Loucy (cell line): Measurements from ENCODE around the gene NHSL2.

Experiments
- H2AFZ ChIP-seq: fragments of 200-600 bp; sonication (generic); 2 replicates; pipeline ENCODE4 v1.6.0; 2016; ENCODE audit warnings: antibody characterized with exemption, mild to moderate bottlenecking, low read length, moderate library complexity
- H3F3A ChIP-seq: fragments of 200-600 bp; 2 replicates; pipeline ENCODE4 v1.6.0; 2016; ENCODE audit warnings: antibody characterized with exemption, low read depth, mild to moderate bottlenecking
- H3K27me3 ChIP-seq: fragments of 200-600 bp; sonication (generic); 2 replicates; pipeline ENCODE4 v1.6.1; 2014; ENCODE audit warnings: low read length, mild to moderate bottlenecking; ENCODE audit not compliant: insufficient read depth, poor library complexity, severe bottlenecking
- H3K36me3 ChIP-seq: fragments of 200-600 bp; sonication (generic); 2 replicates; pipeline ENCODE4 v1.6.1; 2016; ENCODE audit warnings: low read length; ENCODE audit not compliant: insufficient read depth
- H3K4me1 ChIP-seq: fragments of 200-600 bp; sonication (generic); 2 replicates; pipeline ENCODE4 v1.5.1; 2014; ENCODE audit warnings: low read length, mild to moderate bottlenecking; ENCODE audit not compliant: insufficient read depth, poor library complexity, severe bottlenecking
- H3K4me2 ChIP-seq: fragments of 200-600 bp; sonication (generic); 2 replicates; pipeline ENCODE4 v1.6.0; 2014; ENCODE audit warnings: antibody characterized with exemption, low read length, low read depth, mild to moderate bottlenecking; ENCODE audit not compliant: poor library complexity, severe bottlenecking
- H3K4me3 ChIP-seq: fragments of 200-600 bp; sonication (generic); 2 replicates; pipeline ENCODE4 v1.5.1; 2014; ENCODE audit warnings: low read length, mild to moderate bottlenecking, mixed read lengths; ENCODE audit not compliant: poor library complexity, severe bottlenecking
- H3K79me2 ChIP-seq: fragments of 200-600 bp; sonication (generic); 2 replicates; pipeline ENCODE4 v1.6.1; 2014; ENCODE audit warnings: low read length; ENCODE audit not compliant: insufficient read depth
- H3K9ac ChIP-seq: fragments of 200-600 bp; sonication (generic); 2 replicates; pipeline ENCODE4 v1.6.0; 2014; ENCODE audit warnings: mild to moderate bottlenecking, low read depth, low read length, moderate library complexity; ENCODE audit not compliant: poor library complexity, severe bottlenecking
- H3K9me2 ChIP-seq: fragments of 200-600 bp; sonication (generic); replicated peaks from 2 replicates; pipeline ENCODE4 v1.6.1; 2016; ENCODE audit warnings: low read depth, low read length, mixed read lengths
- H3K9me3 ChIP-seq: fragments of 200-600 bp; sonication (generic); 2 replicates; pipeline ENCODE4 v1.6.1; 2014; ENCODE audit warnings: mild to moderate bottlenecking, antibody characterized with exemption, low read length, low read depth; ENCODE audit not compliant: insufficient read depth
- H4K20me1 ChIP-seq: fragments of 200-600 bp; sonication (generic); 2 replicates; pipeline ENCODE4 v1.6.0; 2014; ENCODE audit warnings: antibody characterized with exemption, low read length, mild to moderate bottlenecking; ENCODE audit not compliant: insufficient read depth, poor library complexity, severe bottlenecking
- CTCF ChIP-seq: fragments of 200-600 bp; sonication (generic); conservative IDR thresholded peaks from 2 replicates; pipeline ENCODE4 v1.5.1; 2014; ENCODE audit warnings: mild to moderate bottlenecking, antibody characterized with exemption, low read length
- EZH2phosphoT487 ChIP-seq: fragments of 200-600 bp; IDR thresholded peaks from 2 replicates; pipeline ENCODE4 v1.6.1; 2018; ENCODE audit warnings: antibody characterized with exemption, mild to moderate bottlenecking, moderate library complexity, borderline replicate concordance

NHSL2 gene

DNA sequence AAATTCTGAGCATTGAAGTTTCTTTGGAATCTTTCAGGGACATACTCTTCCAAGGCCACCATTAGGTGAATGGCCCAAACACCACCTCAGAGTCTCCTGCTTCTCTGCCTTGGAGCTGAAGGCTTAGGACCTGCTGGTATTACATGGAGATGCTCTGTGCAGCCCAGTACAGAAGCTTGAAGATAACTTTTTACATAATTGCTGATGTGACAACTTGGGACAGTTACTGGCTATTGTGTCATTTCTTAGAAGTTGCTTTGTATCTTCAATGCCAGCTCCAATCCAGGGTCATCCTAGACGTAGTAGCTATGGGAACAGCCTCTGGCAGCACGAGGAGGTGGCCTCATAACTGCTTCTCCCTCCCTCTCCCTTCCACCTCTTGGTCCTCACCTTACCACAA lies 160.6 kb downstream of the NHSL2 start:
- no peak overlapping the region for H2AFZ ChIP-seq
- no peaks in the 10 kb centered on the region for H3K79me2 ChIP-seq
- no peaks in the 10 kb centered on the region for H3K36me3 ChIP-seq
- H3K27me3 ChIP-seq = no peaks in the 10 kb centered on the region
- no peaks in the 10 kb centered on the region for H4K20me1 ChIP-seq
- H3K4me2 ChIP-seq = no peak overlapping the region
- TF ChIP-seq EZH2phosphoT487 (no peak), CTCF (no peak)
- peaks cover 9% of the 10 kb centered on the region for H3K4me1 ChIP-seq
- no peak overlapping the region for H3K9ac ChIP-seq
- no peaks in the 10 kb centered on the region for H3F3A ChIP-seq
- no peak overlapping the region for H3K4me3 ChIP-seq
- no peaks in the 10 kb centered on the region for H3K9me2 ChIP-seq
- H3K9me3 ChIP-seq = no peaks in the 10 kb centered on the region

DNA sequence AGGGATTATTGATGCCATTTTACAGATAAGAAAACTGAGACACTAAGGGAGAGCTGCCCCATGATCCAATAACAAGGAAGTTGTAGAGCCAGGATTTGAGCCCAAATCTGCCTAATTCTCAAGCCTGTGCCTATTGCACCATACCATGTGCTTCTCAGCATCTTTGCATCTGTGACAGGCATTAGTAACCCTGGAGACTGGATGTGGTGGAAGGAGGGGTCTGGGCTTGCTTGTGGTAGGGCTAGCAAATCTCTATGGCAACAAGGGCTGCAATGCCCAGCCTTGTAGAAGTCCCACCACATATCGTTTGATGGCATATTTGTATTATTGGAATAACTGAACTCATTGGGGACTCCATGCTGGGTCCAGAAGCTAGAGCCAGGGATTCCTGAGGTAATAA lies 163.0 kb downstream of the NHSL2 start:
- Histone ChIP-seq H3K9me2 (no peaks in the 10 kb centered on the region), H3K36me3 (no peaks in the 10 kb centered on the region), H3K4me3 (no peak overlapping the region), H3K27me3 (no peaks in the 10 kb centered on the region), H3K4me1 (peaks cover 32% of the 10 kb centered on the region), H3F3A (no peaks in the 10 kb centered on the region), H4K20me1 (no peaks in the 10 kb centered on the region), H3K9me3 (no peaks in the 10 kb centered on the region), H3K9ac (no peak overlapping the region), H3K4me2 (no peak overlapping the region), H3K79me2 (peaks cover 1% of the 10 kb centered on the region; the same call in 1 of the 2 replicates), H2AFZ (no peak overlapping the region)
- TF ChIP-seq CTCF (no peak), EZH2phosphoT487 (no peak)

- Histone ChIP-seq H3K9ac (peak overlapping the region; percentile 94), H3K79me2 (peaks cover 49% of the 10 kb centered on the region), H3K4me2 (peak overlapping the region; percentile 92), H3K4me3 (peak overlapping the region; percentile 79), H3K36me3 (no peaks in the 10 kb centered on the region), H3K27me3 (no peaks in the 10 kb centered on the region), H3K9me3 (no peaks in the 10 kb centered on the region), H3K9me2 (no peaks in the 10 kb centered on the region), H2AFZ (no peak overlapping the region), H3F3A (no peaks in the 10 kb centered on the region), H3K4me1 (peaks cover 71% of the 10 kb centered on the region), H4K20me1 (no peaks in the 10 kb centered on the region)
- no peak for TF ChIP-seq EZH2phosphoT487
- TF ChIP-seq CTCF = no peak
Measured at GRCh38 chrX:72078411-72078810, 167.8 kb downstream of the NHSL2 start.
